SK-N-SH treated with all-trans-retinoic acid at 6 μM for 48 hours (cell line): ENCODE results near the gene TMEM269.

Source experiments
- ZFP30 ChIP-seq: fragments of 450-650 bp; formaldehyde crosslinking; IDR thresholded peaks from 2 replicates; pipeline ENCODE4 v1.5.0; 2022; ENCODE audit warnings: mild to moderate bottlenecking, moderate library complexity
- TF ChIP-seq, protein P1 (sequence below): fragments of 250-450 bp; sonication (Bioruptor Pico); IDR thresholded peaks from 2 replicates; pipeline ENCODE4 v1.8.0; 2020; ENCODE audit warnings: mild to moderate bottlenecking, moderate library complexity, borderline replicate concordance
- TF ChIP-seq, protein P2 (sequence below): fragments of 250-450 bp; sonication (Bioruptor Pico); IDR thresholded peaks from 2 replicates; pipeline ENCODE4 v1.5.1; 2021; ENCODE audit warnings: mild to moderate bottlenecking, moderate library complexity

DNA sequence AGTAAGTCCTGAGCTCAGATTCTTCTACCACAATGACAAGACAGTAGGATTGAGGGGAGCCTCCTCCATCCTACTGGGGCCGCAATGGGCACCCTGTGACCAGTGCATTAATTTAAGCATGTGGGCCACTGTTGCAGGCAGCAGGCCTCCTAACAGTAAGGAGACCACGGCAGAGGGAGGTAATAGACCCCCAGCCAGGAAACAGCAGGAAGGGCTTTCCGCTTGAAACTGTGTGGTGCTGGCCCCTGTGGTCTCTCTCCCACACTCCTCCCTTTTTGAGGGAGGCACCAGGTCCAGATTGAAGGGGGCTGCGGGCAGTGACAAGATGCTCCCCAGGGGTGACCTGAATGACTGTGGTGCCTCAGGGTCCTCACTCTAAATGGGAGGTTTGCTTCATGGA is 43.1 kb upstream of the TMEM269 start:
- TF ChIP-seq, protein P1, sequence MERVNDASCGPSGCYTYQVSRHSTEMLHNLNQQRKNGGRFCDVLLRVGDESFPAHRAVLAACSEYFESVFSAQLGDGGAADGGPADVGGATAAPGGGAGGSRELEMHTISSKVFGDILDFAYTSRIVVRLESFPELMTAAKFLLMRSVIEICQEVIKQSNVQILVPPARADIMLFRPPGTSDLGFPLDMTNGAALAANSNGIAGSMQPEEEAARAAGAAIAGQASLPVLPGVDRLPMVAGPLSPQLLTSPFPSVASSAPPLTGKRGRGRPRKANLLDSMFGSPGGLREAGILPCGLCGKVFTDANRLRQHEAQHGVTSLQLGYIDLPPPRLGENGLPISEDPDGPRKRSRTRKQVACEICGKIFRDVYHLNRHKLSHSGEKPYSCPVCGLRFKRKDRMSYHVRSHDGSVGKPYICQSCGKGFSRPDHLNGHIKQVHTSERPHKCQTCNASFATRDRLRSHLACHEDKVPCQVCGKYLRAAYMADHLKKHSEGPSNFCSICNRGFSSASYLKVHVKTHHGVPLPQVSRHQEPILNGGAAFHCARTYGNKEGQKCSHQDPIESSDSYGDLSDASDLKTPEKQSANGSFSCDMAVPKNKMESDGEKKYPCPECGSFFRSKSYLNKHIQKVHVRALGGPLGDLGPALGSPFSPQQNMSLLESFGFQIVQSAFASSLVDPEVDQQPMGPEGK (CRISPR knock-in tag): no peak
- TF ChIP-seq ZFP30: no peak
- TF ChIP-seq, protein P2, sequence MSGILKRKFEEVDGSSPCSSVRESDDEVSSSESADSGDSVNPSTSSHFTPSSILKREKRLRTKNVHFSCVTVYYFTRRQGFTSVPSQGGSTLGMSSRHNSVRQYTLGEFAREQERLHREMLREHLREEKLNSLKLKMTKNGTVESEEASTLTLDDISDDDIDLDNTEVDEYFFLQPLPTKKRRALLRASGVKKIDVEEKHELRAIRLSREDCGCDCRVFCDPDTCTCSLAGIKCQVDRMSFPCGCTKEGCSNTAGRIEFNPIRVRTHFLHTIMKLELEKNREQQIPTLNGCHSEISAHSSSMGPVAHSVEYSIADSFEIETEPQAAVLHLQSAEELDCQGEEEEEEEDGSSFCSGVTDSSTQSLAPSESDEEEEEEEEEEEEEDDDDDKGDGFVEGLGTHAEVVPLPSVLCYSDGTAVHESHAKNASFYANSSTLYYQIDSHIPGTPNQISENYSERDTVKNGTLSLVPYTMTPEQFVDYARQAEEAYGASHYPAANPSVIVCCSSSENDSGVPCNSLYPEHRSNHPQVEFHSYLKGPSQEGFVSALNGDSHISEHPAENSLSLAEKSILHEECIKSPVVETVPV: no peak
